ENCODE measurements around the gene SMIM10.

GRCh38 chrX:134998246-134998645 is 7.5 kb downstream of the SMIM10 start:
- TF ChIP-seq EZH2 (IDR thresholded peaks at IDR 0.05; ENCODE audit: borderline replicate concordance, insufficient read depth, low read depth, low read length, poor library complexity, severe bottlenecking) (no peak), CTCF (IDR thresholded peaks at IDR 0.05) (no peak)
